Upper lobe of left lung (tissue), 6 donors: ENCODE data around the gene MRPL14. TPM values are rescaled to one million over a fixed set of nuclear protein-coding genes. Genes with fewer than 3 reads are reported as not detected.

Experiments used
- ATAC-seq, 2 donors: fragments of 200-7000 bp; cut with Tn5 transposase; one replicate each; pipeline ENCODE4 v1.9.1; 2022; ENCODE audit warnings: mild to moderate bottlenecking in 2 of 2, moderate library complexity in 2 of 2; ENCODE audit not compliant: low FRiP score in 2 of 2
- DNase-seq, 2 donors: peaks; one replicate each; pipeline ENCODE4 v3.0.0-alpha.2; 2019 to 2020
- H3K27ac ChIP-seq, 4 donors: fragments of 200-600 bp; sonication (generic); one replicate each; pipeline ENCODE4 v1.5.1; 2016 to 2019
- H3K27me3 ChIP-seq, 4 donors: fragments of 200-600 bp; sonication (generic); one replicate each; pipeline ENCODE4 v1.5.1; 2017 to 2019
- H3K36me3 ChIP-seq, 4 donors: fragments of 200-600 bp; sonication (generic); one replicate each; pipeline ENCODE4 v1.5.1; 2016 to 2019
- H3K4me1 ChIP-seq, 4 donors: fragments of 200-600 bp; sonication (generic); one replicate each; pipeline ENCODE4 v1.5.1; 2018 to 2019
- H3K4me3 ChIP-seq, 4 donors: fragments of 200-600 bp; sonication (generic); one replicate each; pipeline ENCODE4 v1.5.1; 2017 to 2019; ENCODE audit warnings: mild to moderate bottlenecking in 2 of 4, moderate library complexity in 1 of 4
- H3K9me3 ChIP-seq, 4 donors: fragments of 200-600 bp; sonication (generic); one replicate each; pipeline ENCODE4 v1.5.1; 2018 to 2019
- EP300 ChIP-seq, 4 donors: sonication (generic); formaldehyde crosslinking; IDR thresholded peaks; one replicate each; pipeline ENCODE4 v1.5.1; 2017; ENCODE audit warnings: antibody characterized with exemption in 4 of 4, control low read depth in 2 of 4
- POLR2A ChIP-seq, 4 donors: fragments of 450-650 bp; IDR thresholded peaks; one replicate each; pipeline ENCODE4 v1.5.1; 2016 to 2017; ENCODE audit warnings: antibody characterized with exemption in 4 of 4, mild to moderate bottlenecking in 2 of 4
- POLR2AphosphoS5 ChIP-seq, 2 donors: sonication (generic); formaldehyde crosslinking; IDR thresholded peaks; one replicate each; pipeline ENCODE4 v1.5.1; 2017; ENCODE audit warnings: antibody characterized with exemption in 2 of 2
- WGBS, 2 donors: methylation state at CpG; one replicate each; pipeline ENCODE4 v1.1.5; 2017 to 2018; 5-methylcytosine and 5-hydroxymethylcytosine counted together
- total RNA-seq, 6 donors: library from RNA; depleted of rRNA in 4 of 6; stranded (reverse); fragments of >200 nt in 4 of 6; gene quantifications; one replicate each; pipeline versions ENCODE4 v1.1.0 to v1.2.1, GENCODE V29; 2016 to 2021
- TF ChIP-seq, protein P1 (sequence below), 6 experiments: fragments of 450-650 bp in 4 of 6; fragments of 200-600 bp in 2 of 6; sonication (generic) in 2 of 6; IDR thresholded peaks; one replicate each; pipeline ENCODE4 v1.5.1; 2016 to 2019; ENCODE audit warnings: antibody characterized with exemption in 6 of 6
- donor health status: DM: no; HTN: no; CAD: no; lungs with moderate emphysema.
- donor health status: DM: no; HTN: yes; CAD: no; lungs with severe emphysema.

Gene MRPL14
- total RNA-seq, 6 donors from 2014 or later: 89.1 to 164 (median 97.7) TPM

DNA sequence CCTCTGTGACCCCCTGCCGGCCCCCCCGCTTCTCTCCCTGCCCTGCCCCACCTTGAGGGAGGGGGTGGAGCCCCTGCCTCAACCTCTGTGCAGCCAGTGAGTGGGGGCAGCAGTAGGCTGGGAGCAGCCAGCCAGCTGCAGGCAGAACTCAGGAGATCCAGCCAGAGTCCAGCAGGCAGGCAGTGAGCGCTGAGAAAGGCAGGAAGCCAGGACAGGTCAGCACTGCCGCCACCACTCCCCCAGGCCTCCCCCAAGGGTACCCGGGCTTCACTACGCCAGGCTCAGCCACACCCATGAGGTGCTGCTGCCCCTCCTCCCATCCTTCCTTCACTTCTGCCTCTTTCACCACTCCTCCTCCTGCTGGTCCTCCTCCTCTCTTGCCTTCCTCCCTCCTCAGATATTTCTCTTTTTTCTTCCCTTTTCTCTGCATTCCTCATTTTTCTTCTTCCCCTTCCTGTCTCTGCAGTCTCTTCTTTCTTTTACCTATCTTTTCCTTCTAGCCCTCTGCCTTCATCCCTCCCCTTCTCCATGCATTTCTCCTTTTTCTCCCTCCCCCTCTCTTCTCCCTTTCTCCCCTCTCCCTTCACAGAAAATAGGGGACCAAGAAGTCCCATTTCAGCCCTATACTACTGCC, 11.6 kb upstream of the MRPL14 start:
- no peak overlapping the region for H3K27ac ChIP-seq
- no peak overlapping the region for H3K4me3 ChIP-seq
- H3K27me3 ChIP-seq: no peaks in the 10 kb centered on the region
- ATAC-seq (no peak), DNase-seq (peak in 1 of 2 donors; percentile 39)
- H3K9me3 ChIP-seq: no peaks in the 10 kb centered on the region
- H3K36me3 ChIP-seq: peaks cover 32 to 87% (median 74%) of the 10 kb centered on the region in 4 donors
- TF ChIP-seq POLR2AphosphoS5 (IDR thresholded peaks at IDR 0.05) (no peak), EP300 (IDR thresholded peaks at IDR 0.05) (no peak), POLR2A (IDR thresholded peaks at IDR 0.05) (no peak)
- TF ChIP-seq, protein P1, sequence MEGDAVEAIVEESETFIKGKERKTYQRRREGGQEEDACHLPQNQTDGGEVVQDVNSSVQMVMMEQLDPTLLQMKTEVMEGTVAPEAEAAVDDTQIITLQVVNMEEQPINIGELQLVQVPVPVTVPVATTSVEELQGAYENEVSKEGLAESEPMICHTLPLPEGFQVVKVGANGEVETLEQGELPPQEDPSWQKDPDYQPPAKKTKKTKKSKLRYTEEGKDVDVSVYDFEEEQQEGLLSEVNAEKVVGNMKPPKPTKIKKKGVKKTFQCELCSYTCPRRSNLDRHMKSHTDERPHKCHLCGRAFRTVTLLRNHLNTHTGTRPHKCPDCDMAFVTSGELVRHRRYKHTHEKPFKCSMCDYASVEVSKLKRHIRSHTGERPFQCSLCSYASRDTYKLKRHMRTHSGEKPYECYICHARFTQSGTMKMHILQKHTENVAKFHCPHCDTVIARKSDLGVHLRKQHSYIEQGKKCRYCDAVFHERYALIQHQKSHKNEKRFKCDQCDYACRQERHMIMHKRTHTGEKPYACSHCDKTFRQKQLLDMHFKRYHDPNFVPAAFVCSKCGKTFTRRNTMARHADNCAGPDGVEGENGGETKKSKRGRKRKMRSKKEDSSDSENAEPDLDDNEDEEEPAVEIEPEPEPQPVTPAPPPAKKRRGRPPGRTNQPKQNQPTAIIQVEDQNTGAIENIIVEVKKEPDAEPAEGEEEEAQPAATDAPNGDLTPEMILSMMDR (IDR thresholded peaks at IDR 0.05): no peak
- H3K4me1 ChIP-seq: peaks cover 2 to 5% (median 4%) of the 10 kb centered on the region in 4 donors
- 67 to 70% methylated on average over 4 of the region's 6 CpGs for WGBS, 2 donors

- peaks cover 27 to 62% (median 57%) of the 10 kb centered on the region in 4 donors for H3K36me3 ChIP-seq
- H3K27ac ChIP-seq: no peak overlapping the region
- 90 to 91% methylated on average over 5 to 7 of the region's 7 CpGs for WGBS, 2 donors
- DNase-seq (no peak), ATAC-seq (no peak)
- no peak overlapping the region for H3K4me3 ChIP-seq
- H3K27me3 ChIP-seq: no peaks in the 10 kb centered on the region
- H3K4me1 ChIP-seq: peaks cover 13 to 28% (median 19%) of the 10 kb centered on the region in 4 donors
- TF ChIP-seq POLR2AphosphoS5 (IDR thresholded peaks at IDR 0.05) (no peak), POLR2A (IDR thresholded peaks at IDR 0.05) (no peak), EP300 (IDR thresholded peaks at IDR 0.05) (no peak)
- TF ChIP-seq, protein P1 (IDR thresholded peaks at IDR 0.05): no peak
- no peaks in the 10 kb centered on the region for H3K9me3 ChIP-seq
Observed at GRCh38 chr6:44135875-44136274, 8.6 kb upstream of the MRPL14 start.

- H3K36me3 ChIP-seq: peaks cover 23 to 56% (median 51%) of the 10 kb centered on the region in 4 donors
- WGBS, 2 donors: 79 to 89% methylated on average over 9 to 10 of the region's 10 CpGs
- no peaks in the 10 kb centered on the region for H3K27me3 ChIP-seq
Observed at GRCh38 chr6:44135173-44135758, 8.0 kb upstream of the MRPL14 start.

GRCh38 chr6:44133981-44134711, 6.9 kb upstream of the MRPL14 start:
- peak overlapping the region in 2 of 4 donors; percentile 27 to 32 for H3K27ac ChIP-seq
- peaks cover 13 to 45% (median 40%) of the 10 kb centered on the region in 4 donors for H3K36me3 ChIP-seq
- peak in 1 of 2 donors; percentile 44 for DNase-seq
- TF ChIP-seq POLR2A (IDR thresholded peaks at IDR 0.05) (no peak), EP300 (IDR thresholded peaks at IDR 0.05) (no peak), POLR2AphosphoS5 (IDR thresholded peaks at IDR 0.05) (no peak)
- H3K27me3 ChIP-seq: no peaks in the 10 kb centered on the region
- peaks cover 13 to 33% (median 22%) of the 10 kb centered on the region in 4 donors for H3K4me1 ChIP-seq
- 80 to 82% methylated on average over 7 to 11 of the region's 12 CpGs for WGBS, 2 donors
- no peak overlapping the region for H3K4me3 ChIP-seq
- H3K9me3 ChIP-seq: no peaks in the 10 kb centered on the region
- no peak for ATAC-seq

More at GRCh38 chr6:44135173-44135758, 8.0 kb upstream of the MRPL14 start:
- TF ChIP-seq POLR2A (IDR thresholded peaks at IDR 0.05) (no peak), POLR2AphosphoS5 (IDR thresholded peaks at IDR 0.05) (no peak), EP300 (IDR thresholded peaks at IDR 0.05) (no peak)
- TF ChIP-seq, protein P1 (IDR thresholded peaks at IDR 0.05): no peak
- ATAC-seq (no peak), DNase-seq (no peak)
- no peak overlapping the region for H3K27ac ChIP-seq
- no peak overlapping the region for H3K4me3 ChIP-seq
- H3K4me1 ChIP-seq: peaks cover 13 to 32% (median 19%) of the 10 kb centered on the region in 4 donors
- no peaks in the 10 kb centered on the region for H3K9me3 ChIP-seq
